B cell (primary cell): ENCODE results near the gene FAM210B. TPM values are rescaled to one million over a fixed set of nuclear protein-coding genes. Genes with fewer than 3 reads are reported as not detected.
"Not testable (repeated sequence)": the region's sequence is repeated elsewhere in the genome, so short reads cannot be mapped to it uniquely, and the experiment has no call there.

Source experiments
- ATAC-seq: fragments of 200-7000 bp; cut with Tn5 transposase; one replicate; pipeline ENCODE4 v1.10.0; 2021; ENCODE audit warnings: low read depth, mild to moderate bottlenecking, moderate number of reproducible peaks, moderate library complexity
- CTCF ChIA-PET: fragments of 350-600 bp; sonication (Branson Sonifier 250); formaldehyde crosslinking; loops from one replicate; lab custom pipeline; 2021; ENCODE audit warnings: antibody characterized with exemption, inconsistent platforms; lab: Charles Lee
- POLR2A ChIA-PET: fragments of 350-600 bp; sonication (Branson Sonifier 250); formaldehyde crosslinking; loops from one replicate; lab custom pipeline; 2021; ENCODE audit warnings: antibody characterized with exemption; lab: Charles Lee
- DNase-seq: peaks from one replicate; pipeline ENCODE4 v3.0.0; 2013
- H2AFZ ChIP-seq: 2 replicates; pipeline ENCODE4 v1.6.1; 2012; ENCODE audit warnings: mild to moderate bottlenecking, low read depth, low read length; ENCODE audit not compliant: insufficient read depth, poor library complexity, severe bottlenecking
- H3K27ac ChIP-seq, 2 donors: 1 replicate in 1 of 2; 2 replicates in 1 of 2; pipeline ENCODE4 v1.5.1; 2012 to 2013; ENCODE audit warnings: low read length in 2 of 2, mild to moderate bottlenecking in 2 of 2, moderate library complexity in 1 of 2
- H3K27me3 ChIP-seq, 4 experiments: fragments of 200-600 bp in 1 of 4; sonication (generic) in 1 of 4; replicated peaks in 1 of 4; 1 replicate in 2 of 4; 2 replicates in 2 of 4; pipeline versions ENCODE4 v1.6.1 to v1.7.0; 2013 to 2016; ENCODE audit warnings: low read length in 3 of 4, mild to moderate bottlenecking in 2 of 4, mixed read lengths in 1 of 4, moderate library complexity in 1 of 4; ENCODE audit not compliant: insufficient read depth in 4 of 4, control insufficient read depth in 3 of 4; ENCODE audit errors: control extremely low read depth in 1 of 4
- H3K36me3 ChIP-seq, 2 experiments: replicated peaks in 1 of 2; 1 replicate in 1 of 2; 2 replicates in 1 of 2; pipeline versions ENCODE4 v1.6.1 to v1.7.1; 2013; ENCODE audit warnings: low read length in 1 of 2; ENCODE audit not compliant: insufficient read depth in 2 of 2, control insufficient read depth in 1 of 2; ENCODE audit errors: control extremely low read depth in 1 of 2, extremely low read depth in 1 of 2
- H3K4me1 ChIP-seq, 2 donors: fragments of 200-600 bp in 1 of 2; sonication (generic) in 1 of 2; 1 replicate in 1 of 2; 2 replicates in 1 of 2; pipeline versions ENCODE4 v1.5.1 to v1.6.1; 2013 to 2017; ENCODE audit warnings: low read length in 2 of 2; ENCODE audit not compliant: control insufficient read depth in 2 of 2, insufficient read depth in 2 of 2
- H3K4me2 ChIP-seq: replicated peaks from 2 replicates; pipeline ENCODE3; 2012; ENCODE audit warnings: mild to moderate bottlenecking, low read depth, low read length; ENCODE audit not compliant: poor library complexity, severe bottlenecking
- H3K4me3 ChIP-seq, 5 experiments: fragments of 200-600 bp in 1 of 5; sonication (generic) in 1 of 5; 1 replicate in 3 of 5; 2 replicates in 2 of 5; pipeline versions ENCODE4 v1.5.1 to v1.7.0; 2011 to 2016; ENCODE audit warnings: low read length in 4 of 5, mild to moderate bottlenecking in 4 of 5, low read depth in 2 of 5, control low read depth in 1 of 5, moderate library complexity in 1 of 5; ENCODE audit not compliant: insufficient read depth in 1 of 5; ENCODE audit errors: control extremely low read depth in 1 of 5, extremely low read depth in 1 of 5
- H3K79me2 ChIP-seq: fragments of 200-600 bp; sonication (generic); one replicate; pipeline ENCODE4 v1.6.0; 2016; ENCODE audit warnings: low read length; ENCODE audit not compliant: control insufficient read depth, insufficient read depth
- H3K9ac ChIP-seq: fragments of 200-600 bp; sonication (generic); 2 replicates; pipeline ENCODE4 v1.6.1; 2017; ENCODE audit warnings: mild to moderate bottlenecking, low read length, moderate library complexity
- H3K9me3 ChIP-seq, 3 donors: one replicate each; pipeline versions ENCODE4 v1.6.1 to v1.7.1; 2013; ENCODE audit warnings: low read length in 2 of 3; ENCODE audit not compliant: control insufficient read depth in 2 of 3, insufficient read depth in 1 of 3; ENCODE audit errors: control extremely low read depth in 1 of 3
- H4K20me1 ChIP-seq: 2 replicates; pipeline ENCODE4 v1.6.0; 2012; ENCODE audit warnings: mild to moderate bottlenecking, low read length; ENCODE audit not compliant: insufficient read depth, control insufficient read depth, poor library complexity, severe bottlenecking
- H3K27ac Mint-ChIP-seq: one replicate; pipeline ENCODE4 v1.8.0; 2021; ENCODE audit warnings: mixed read lengths
- H3K27me3 Mint-ChIP-seq: one replicate; pipeline ENCODE4 v1.8.0; 2021; ENCODE audit warnings: mixed read lengths
- H3K4me1 Mint-ChIP-seq: one replicate; pipeline ENCODE4 v1.8.0; 2021; ENCODE audit warnings: mixed read lengths
- H3K4me3 Mint-ChIP-seq: one replicate; pipeline ENCODE4 v1.8.0; 2021; ENCODE audit warnings: mixed read lengths
- H3K9me3 Mint-ChIP-seq: one replicate; pipeline ENCODE4 v1.8.0; 2022; ENCODE audit warnings: mixed read lengths; ENCODE audit not compliant: insufficient read depth
- EZH2 ChIP-seq: IDR thresholded peaks from 2 replicates; pipeline ENCODE4 v1.6.1; 2012; ENCODE audit warnings: borderline replicate concordance, low read depth, mild to moderate bottlenecking, moderate library complexity, low read length; ENCODE audit not compliant: insufficient read depth, poor library complexity, severe bottlenecking
- WGBS: methylation state at CpG from one replicate; pipeline ENCODE4 v1.1.5; 2013; ENCODE audit warnings: missing lambda C conversion rate; ENCODE audit not compliant: insufficient coverage; 5-methylcytosine and 5-hydroxymethylcytosine counted together
- intact Hi-C: fragments of 100-400 bp; cut with micrococcal nuclease; formaldehyde crosslinking; loops from one replicate; pipeline ENCODE4 v1.10.0; 2022
- polyA plus RNA-seq: library from polyadenylated mRNA; depleted of rRNA; stranded (reverse); fragments of >200 nt; gene quantifications from 2 replicates; pipeline ENCODE4 v1.2.3, GENCODE V29; 2012
- total RNA-seq, 2 donors: library from RNA; stranded (reverse); fragments of 120-200 nt in 1 of 2; gene quantifications; 1 replicate in 1 of 2; 2 replicates in 1 of 2; pipeline versions ENCODE4 v1.2.3 to v1.2.4, GENCODE V29; 2013 to 2022
- TF ChIP-seq, protein P1 (sequence below): fragments of 200-600 bp; IDR thresholded peaks from one replicate; pipeline ENCODE4 v1.8.0; 2022; ENCODE audit warnings: antibody characterized with exemption, mild to moderate bottlenecking

FAM210B gene
- total and polyA plus RNA-seq, 2 donors (not counting 1 experiment from before 2014, with no cell fraction given): 4.0 to 13.6 TPM

DNA sequence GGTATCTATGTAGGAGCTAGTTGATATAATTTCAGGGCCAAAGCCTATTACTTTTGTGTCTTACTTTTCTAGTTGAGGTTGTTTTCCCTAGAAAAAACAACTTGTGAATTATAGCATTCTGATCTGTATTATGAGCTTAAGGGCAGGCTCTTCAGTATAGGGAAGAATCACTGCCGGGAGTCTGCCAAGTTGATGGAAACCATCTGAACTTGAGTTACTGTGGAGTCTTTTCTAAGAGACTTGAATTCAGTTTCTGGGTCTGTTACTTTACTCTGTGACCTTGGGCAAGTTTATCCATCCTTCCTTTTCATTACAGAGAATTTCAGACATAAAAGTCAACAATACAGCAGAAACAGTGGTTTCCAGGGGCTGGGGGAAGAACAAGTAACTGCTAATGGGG, 51.2 kb downstream of the FAM210B start:
- Histone ChIP-seq H3K9me3 (no peaks in the 10 kb centered on the region), H3K36me3 (peaks cover 9 to 27% of the 10 kb centered on the region in 2 experiments), H3K27ac (no peak overlapping the region), H3K9ac (no peak overlapping the region), H3K4me2 (no peak overlapping the region), H3K4me3 (no peak overlapping the region), H3K27me3 (no peaks in the 10 kb centered on the region), H2AFZ (no peak overlapping the region), H4K20me1 (no peaks in the 10 kb centered on the region), H3K4me1 (peaks cover 12 to 21% of the 10 kb centered on the region in 2 donors), H3K79me2 (peaks cover 6% of the 10 kb centered on the region)
- Mint-ChIP-seq H3K27ac (no peak overlapping the region), H3K9me3 (no peaks in the 10 kb centered on the region), H3K4me3 (no peak overlapping the region), H3K4me1 (peaks cover 17% of the 10 kb centered on the region), H3K27me3 (no peaks in the 10 kb centered on the region)
- DNase-seq: no peak
- TF ChIP-seq, protein P1, sequence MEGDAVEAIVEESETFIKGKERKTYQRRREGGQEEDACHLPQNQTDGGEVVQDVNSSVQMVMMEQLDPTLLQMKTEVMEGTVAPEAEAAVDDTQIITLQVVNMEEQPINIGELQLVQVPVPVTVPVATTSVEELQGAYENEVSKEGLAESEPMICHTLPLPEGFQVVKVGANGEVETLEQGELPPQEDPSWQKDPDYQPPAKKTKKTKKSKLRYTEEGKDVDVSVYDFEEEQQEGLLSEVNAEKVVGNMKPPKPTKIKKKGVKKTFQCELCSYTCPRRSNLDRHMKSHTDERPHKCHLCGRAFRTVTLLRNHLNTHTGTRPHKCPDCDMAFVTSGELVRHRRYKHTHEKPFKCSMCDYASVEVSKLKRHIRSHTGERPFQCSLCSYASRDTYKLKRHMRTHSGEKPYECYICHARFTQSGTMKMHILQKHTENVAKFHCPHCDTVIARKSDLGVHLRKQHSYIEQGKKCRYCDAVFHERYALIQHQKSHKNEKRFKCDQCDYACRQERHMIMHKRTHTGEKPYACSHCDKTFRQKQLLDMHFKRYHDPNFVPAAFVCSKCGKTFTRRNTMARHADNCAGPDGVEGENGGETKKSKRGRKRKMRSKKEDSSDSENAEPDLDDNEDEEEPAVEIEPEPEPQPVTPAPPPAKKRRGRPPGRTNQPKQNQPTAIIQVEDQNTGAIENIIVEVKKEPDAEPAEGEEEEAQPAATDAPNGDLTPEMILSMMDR: no peak
- no peak for TF ChIP-seq EZH2
- ChIA-PET CTCF (no interaction called here), POLR2A (no interaction called here)
- intact Hi-C loops: no loop called here
- ATAC-seq: no peak
- WGBS: no CpG with 5 or more reads among the region's 1 CpG

DNA sequence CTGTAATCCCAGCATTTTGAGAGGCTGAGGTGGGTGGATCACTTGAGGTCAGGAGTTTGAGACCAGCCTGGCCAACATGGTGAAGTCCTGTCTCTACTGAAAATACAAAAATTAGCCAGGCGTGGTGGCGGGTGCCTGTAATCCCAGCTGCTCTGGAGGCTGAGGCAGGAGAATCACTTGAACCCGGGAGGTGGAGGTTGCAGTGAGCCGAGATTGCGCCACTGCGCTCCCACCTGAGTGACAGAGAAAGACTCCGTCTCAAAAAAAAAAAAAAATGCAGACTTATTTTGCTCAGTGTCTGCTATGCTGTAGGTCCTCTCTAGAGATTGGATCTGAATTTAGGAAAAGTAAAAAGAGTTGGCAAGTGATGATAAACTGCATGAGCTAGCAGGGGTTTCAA, 52.5 kb downstream of the FAM210B start:
- Histone ChIP-seq H3K4me1 (peaks cover 12 to 21% of the 10 kb centered on the region in 2 donors), H3K9ac (peak overlapping the region; percentile 43), H2AFZ (peak overlapping the region; percentile 65), H3K27ac (peak overlapping the region in 1 of 2 donors; percentile 49), H3K4me2 (peak overlapping the region; percentile 57), H3K36me3 (peaks cover 9 to 17% of the 10 kb centered on the region in 2 experiments), H3K4me3 (peak overlapping the region in 1 of 5 experiments; percentile 49)
- peaks cover 17% of the 10 kb centered on the region for H3K4me1 Mint-ChIP-seq
- ATAC-seq, CTCF ChIA-PET, H3K9me3 ChIP-seq, DNase-seq, H3K27me3 ChIP-seq, H3K27me3 Mint-ChIP-seq, H3K79me2 ChIP-seq, H4K20me1 ChIP-seq, H3K9me3 Mint-ChIP-seq, intact Hi-C loops: not testable (repeated sequence)
- POLR2A ChIA-PET: interaction anchor here (1.3 kb wide), 1 partner anchor 58 kb away, joined by 3 read pairs; the partner anchor contains the start of gene RTF2
- 94% methylated on average over 7 of the region's 7 CpGs for WGBS
- H3K27ac Mint-ChIP-seq: peak overlapping the region; percentile 66
- H3K4me3 Mint-ChIP-seq: peak overlapping the region; percentile 77
